Heart right ventricle (tissue), 16 donors: ENCODE measurements around the gene MSANTD3. TPM values are rescaled to one million over a fixed set of nuclear protein-coding genes. Genes with fewer than 3 reads are reported as not detected.
A peak's percentile ranks its signal among the peaks of the same experiment; 100 is the strongest.

Source experiments
- ATAC-seq, 8 donors: fragments of 200-7000 bp; cut with Tn5 transposase; one replicate each; pipeline ENCODE4 v1.9.1; 2020; ENCODE audit warnings: mild to moderate bottlenecking in 8 of 8, moderate library complexity in 8 of 8, moderate number of reproducible peaks in 1 of 8
- DNase-seq, 2 donors: peaks; one replicate each; pipeline ENCODE4 v3.0.0-alpha.2; 2020
- H3K27ac ChIP-seq, 10 donors: fragments of 200-600 bp; sonication (generic) in 2 of 10; one replicate each; pipeline versions ENCODE4 v1.5.0 to v1.8.0; 2020 to 2022; ENCODE audit warnings: mild to moderate bottlenecking in 3 of 10
- H3K27me3 ChIP-seq, 7 donors: fragments of 200-600 bp; one replicate each; pipeline ENCODE4 v1.8.0; 2021 to 2022; ENCODE audit warnings: mild to moderate bottlenecking in 2 of 7
- H3K36me3 ChIP-seq, 9 donors: fragments of 200-600 bp; sonication (generic) in 1 of 9; one replicate each; pipeline versions ENCODE4 v1.5.0 to v1.8.0; 2020 to 2022; ENCODE audit warnings: mild to moderate bottlenecking in 2 of 9
- H3K4me1 ChIP-seq, 9 donors: fragments of 200-600 bp; sonication (generic) in 1 of 9; one replicate each; pipeline versions ENCODE4 v1.5.0 to v1.8.0; 2020 to 2022; ENCODE audit warnings: mild to moderate bottlenecking in 4 of 9
- H3K4me3 ChIP-seq, 10 donors: fragments of 200-600 bp; sonication (generic) in 2 of 10; one replicate each; pipeline versions ENCODE4 v1.5.0 to v1.8.0; 2020 to 2022; ENCODE audit warnings: mild to moderate bottlenecking in 7 of 10, moderate library complexity in 2 of 10
- H3K9me3 ChIP-seq, 11 donors: fragments of 200-600 bp in 10 of 11; sonication (generic) in 2 of 11; one replicate each; pipeline versions ENCODE4 v1.5.0 to v1.8.0; 2013 to 2022; ENCODE audit warnings: mild to moderate bottlenecking in 2 of 11, control low read depth in 1 of 11, moderate library complexity in 1 of 11
- CTCF ChIP-seq, 9 donors: fragments of 200-600 bp; sonication (generic) in 2 of 9; IDR thresholded peaks; one replicate each; pipeline versions ENCODE4 v1.5.0 to v1.8.0; 2021 to 2022; ENCODE audit warnings: antibody characterized with exemption in 9 of 9, mild to moderate bottlenecking in 5 of 9, moderate library complexity in 1 of 9
- WGBS, 2 donors: extraction: QIAGEN DNeasy Blood & Tissue Kit; methylation state at CpG; one replicate each; pipeline ENCODE4 v1.1.7; 2013; ENCODE audit warnings: inconsistent platforms in 1 of 2; 5-methylcytosine and 5-hydroxymethylcytosine counted together
- intact Hi-C, 10 donors: fragments of 100-400 bp; cut with DNase I; formaldehyde crosslinking; loops; one replicate each; pipeline versions ENCODE4 v1.11.1 to v1.14.2; 2022
- polyA plus RNA-seq, 2 donors: library from polyadenylated mRNA; stranded (reverse); fragments of 200-250 nt; gene quantifications; one replicate each; pipeline ENCODE4 v1.2.3, GENCODE V29; 2013
- total RNA-seq, 10 donors: library from RNA; stranded (reverse); fragmentation: NEBNext Ultra II Directional in 3 of 10; extraction: Animal tissue kit (Norgen Biotek cat#: 25700) in 3 of 10; gene quantifications; one replicate each; pipeline versions ENCODE4 v1.2.1 to v1.2.4, GENCODE V29; 2021 to 2023
- donor health status: Arrhythmogenic right ventricular cardiomyopathy.
- donor health status: ischemic (EF 13 %, LVEDD 7.1; RV severe dilation, severe dysfunction).
- donor health status: healthy with polysubstance abuse.
- donor health status: DM: no; HTN: yes; CAD: no.
- donor health status: DM: no; HTN: no; CAD: no.
- donor health status: ischemic (EF 25% LVEDD 6.9; RV normal size, moderate dysfunction).
- donor health status: ischemic (EF 25% LVEDD 5.7; RV mildly dilated, moderate dysfunction).
- donor health status: healthy.
- donor health status: DM: yes; HTN: yes; CAD: no.
- donor health status: Ischemic cardiomyopathy.
- donor health status: ischemic (EF 35%, LVEDD 5.7; RV mildly dilated, moderate dysfunction).
- donor health status: nonischemic (EF 11% LVEDD 7.7; RV severe dilation, severe dysfunction).
- donor health status: DM: yes; HTN: yes; CAD: no.
- donor health status: PGD.
- donor health status: ischemic (EF 29% LVEDD 5.4; RV normal size, mild dysfunction).
- donor health status: nonischemic (EF 23%, LVEDD 6.1; RV moderate dilation, normal function).

Gene MSANTD3
- total and polyA plus RNA-seq, 12 donors: 11.9 to 32.2 (median 20.1) TPM

GRCh38 chr9:100492952-100493351 is 66.0 kb downstream of the MSANTD3 start:
- H3K27me3 ChIP-seq: no peaks in the 10 kb centered on the region
- DNase-seq: no peak
- no peak overlapping the region for H3K27ac ChIP-seq
- WGBS, 2 donors: 92 to 94% methylated on average over 2 of the region's 2 CpGs
- no peaks in the 10 kb centered on the region for H3K9me3 ChIP-seq
- no peak overlapping the region for H3K4me3 ChIP-seq
- TF ChIP-seq CTCF (IDR thresholded peaks at IDR 0.05): peak in 4 of 9 donors; percentile 10 to 38 (median 24)
- intact Hi-C loops: no loop called here
- H3K4me1 ChIP-seq: no peaks in the 10 kb centered on the region
- peak in 6 of 8 donors; percentile 38 to 89 (median 60) for ATAC-seq
- no peaks in the 10 kb centered on the region for H3K36me3 ChIP-seq

GRCh38 chr9:100498592-100498991 is 71.6 kb downstream of the MSANTD3 start:
- Histone ChIP-seq H3K4me3 (no peak overlapping the region), H3K36me3 (no peaks in the 10 kb centered on the region), H3K4me1 (no peaks in the 10 kb centered on the region), H3K27me3 (no peaks in the 10 kb centered on the region), H3K9me3 (peaks cover 0 to 4% (median 0%) of the 10 kb centered on the region in 11 donors), H3K27ac (no peak overlapping the region)
- DNase-seq: no peak
- ATAC-seq: no peak
- WGBS, 2 donors: 89 to 95% methylated on average over 5 of the region's 5 CpGs
- TF ChIP-seq CTCF (IDR thresholded peaks at IDR 0.05): no peak
- intact Hi-C loops: no loop called here

- H3K4me3 ChIP-seq: no peak overlapping the region
- no peak for TF ChIP-seq CTCF (IDR thresholded peaks at IDR 0.05)
- intact Hi-C loops: no loop called here
These were observed 72.5 kb downstream of the MSANTD3 start for GRCh38 chr9:100499460-100499859.

GRCh38 chr9:100499866-100500265 is 72.9 kb downstream of the MSANTD3 start:
- no peak overlapping the region for H3K4me3 ChIP-seq
- DNase-seq: no peak
- H3K27ac ChIP-seq: no peak overlapping the region
- H3K4me1 ChIP-seq: no peaks in the 10 kb centered on the region
- no peaks in the 10 kb centered on the region for H3K27me3 ChIP-seq
- intact Hi-C loops: loop anchor here in 4 of 10 donors (5.0 to 10.0 kb wide), 2 partner anchors 95 to 97 kb away; no protein-coding TSS in a partner anchor
- 61 to 86% methylated on average over 2 of the region's 2 CpGs for WGBS, 2 donors
- no peak for TF ChIP-seq CTCF (IDR thresholded peaks at IDR 0.05)
- peaks cover 0 to 4% (median 0%) of the 10 kb centered on the region in 11 donors for H3K9me3 ChIP-seq
- no peak for ATAC-seq
- no peaks in the 10 kb centered on the region for H3K36me3 ChIP-seq

More at GRCh38 chr9:100499460-100499859, 72.5 kb downstream of the MSANTD3 start:
- WGBS, 2 donors: 92 to 94% methylated on average over 4 of the region's 4 CpGs
- no peak overlapping the region for H3K27ac ChIP-seq
- no peaks in the 10 kb centered on the region for H3K4me1 ChIP-seq
- ATAC-seq (no peak), DNase-seq (no peak)
- no peaks in the 10 kb centered on the region for H3K36me3 ChIP-seq
- peaks cover 0 to 4% (median 0%) of the 10 kb centered on the region in 11 donors for H3K9me3 ChIP-seq
- H3K27me3 ChIP-seq: no peaks in the 10 kb centered on the region

Other genes starting within 250 kb of the MSANTD3 start
- 10 to 100 TPM in 2 of 10 donors, 1 to 10 TPM in 8; 7.1 to 10.3 (median 9.2) TPM for gene TEX10, start 74.2 kb upstream of the MSANTD3 start, total RNA-seq
- gene TEX10, start 74.2 kb upstream of the MSANTD3 start, polyA plus RNA-seq: 1 to 10 TPM; 2.9 to 6.0 TPM
- gene TMEFF1, start 46.0 kb downstream of the MSANTD3 start, total RNA-seq: under 1 TPM in 4 of 10 donors, not detected in 6; 0.16 to 0.60 (median 0.30) TPM
- under 1 TPM in 1 of 2 donors, not detected in 1; 0.03 TPM for gene TMEFF1, start 46.0 kb downstream of the MSANTD3 start, polyA plus RNA-seq
- 100 to 1,000 TPM in 1 of 10 donors, 10 to 100 TPM in 9; 24.3 to 132 (median 68.5) TPM for gene CAVIN4, start 150.9 kb downstream of the MSANTD3 start, total RNA-seq
- 10 to 100 TPM; 13.0 to 15.2 TPM for gene CAVIN4, start 150.9 kb downstream of the MSANTD3 start, polyA plus RNA-seq